Activated CD8-positive, alpha-beta memory T cell treated with anti-CD3 and anti-CD28 coated beads for 24 hours (primary cell): Measurements from ENCODE around the gene ELMO2.

Source experiments
- DNase-seq: peaks from one replicate; pipeline ENCODE4 v3.0.0-alpha.2; 2020

Gene ELMO2

GRCh38 chr20:46350201-46350985, 56.0 kb downstream of the ELMO2 start:
- DNase-seq: no peak

- no peak for DNase-seq
Observed at GRCh38 chr20:46349742-46350056, 56.7 kb downstream of the ELMO2 start.

GRCh38 chr20:46349035-46349741, 57.2 kb downstream of the ELMO2 start:
- DNase-seq: peak; percentile 78

- DNase-seq: no peak
Observed at GRCh38 chr20:46347841-46348803, 58.3 kb downstream of the ELMO2 start.

- no peak for DNase-seq
Observed at GRCh38 chr20:46346770-46347169, 59.6 kb downstream of the ELMO2 start.

GRCh38 chr20:46344488-46345162, 61.8 kb downstream of the ELMO2 start:
- DNase-seq: no peak

- DNase-seq: no peak
Observed at GRCh38 chr20:46343975-46344357, 62.4 kb downstream of the ELMO2 start.

- DNase-seq: no peak
Observed at GRCh38 chr20:46343348-46343974, 63.0 kb downstream of the ELMO2 start.

GRCh38 chr20:46342451-46343347, 63.7 kb downstream of the ELMO2 start:
- DNase-seq: no peak

GRCh38 chr20:46342010-46342378, 64.4 kb downstream of the ELMO2 start:
- no peak for DNase-seq

- no peak for DNase-seq
Observed at GRCh38 chr20:46341074-46342009, 65.1 kb downstream of the ELMO2 start.

GRCh38 chr20:46339037-46339436, 67.4 kb downstream of the ELMO2 start:
- no peak for DNase-seq

GRCh38 chr20:46336735-46337134, 69.7 kb downstream of the ELMO2 start:
- no peak for DNase-seq

- DNase-seq: no peak
Observed at GRCh38 chr20:46334303-46334904, 72.0 kb downstream of the ELMO2 start.

GRCh38 chr20:46333161-46333991, 73.0 kb downstream of the ELMO2 start:
- DNase-seq: no peak

GRCh38 chr20:46332373-46333160, 73.8 kb downstream of the ELMO2 start:
- no peak for DNase-seq

GRCh38 chr20:46331611-46332361, 74.6 kb downstream of the ELMO2 start:
- DNase-seq: no peak
